ENCODE measurements around the gene ADAMTS2. TPM values are rescaled to one million over a fixed set of nuclear protein-coding genes. Genes with fewer than 3 reads are reported as not detected.

The ADAMTS2 gene
- total and polyA plus RNA-seq, 11 donors = 1.1 to 23.0 (median 5.5) TPM

- intact Hi-C loops (cut with DNase I) = no loop called here
- Histone ChIP-seq H3K36me3 (no peaks in the 10 kb centered on the region), H3K9me3 (no peaks in the 10 kb centered on the region), H3K27ac (no peak overlapping the region), H3K27me3 (no peaks in the 10 kb centered on the region), H3K4me3 (no peak overlapping the region), H3K4me1 (no peaks in the 10 kb centered on the region)
- WGBS, 4 donors = 92 to 97% (median 93%) methylated on average over 4 to 8 of the region's 8 CpGs
- TF ChIP-seq CTCF (IDR thresholded peaks at IDR 0.05) = no peak
- TF ChIP-seq POLR2A (IDR thresholded peaks at IDR 0.05) = no peak
- peak in 1 of 5 donors; percentile 6 for DNase-seq
- no peak for ATAC-seq
These were observed 146.4 kb downstream of the ADAMTS2 start for GRCh38 chr5:179198825-179199224.

GRCh38 chr5:179196405-179197079 is 148.7 kb downstream of the ADAMTS2 start:
- no peaks in the 10 kb centered on the region for H3K9me3 ChIP-seq
- H3K27ac ChIP-seq = no peak overlapping the region
- no peaks in the 10 kb centered on the region for H3K36me3 ChIP-seq
- peaks cover 0 to 4% (median 0%) of the 10 kb centered on the region in 9 donors for H3K27me3 ChIP-seq
- 76 to 85% (median 80%) methylated on average over 10 of the region's 10 CpGs for WGBS, 4 donors
- peaks cover 0 to 8% (median 0%) of the 10 kb centered on the region in 12 donors for H3K4me1 ChIP-seq
- DNase-seq = peak in 1 of 5 donors; percentile 22
- intact Hi-C loops (cut with DNase I) = no loop called here
- no peak overlapping the region for H3K4me3 ChIP-seq
- TF ChIP-seq CTCF (IDR thresholded peaks at IDR 0.05) (no peak), POLR2A (IDR thresholded peaks at IDR 0.05) (no peak)
- no peak for ATAC-seq

GRCh38 chr5:179195561-179196404 is 149.5 kb downstream of the ADAMTS2 start:
- intact Hi-C loops (cut with DNase I) = no loop called here
- ATAC-seq = no peak
- peak in 2 of 5 donors; percentile 15 to 57 for DNase-seq

More at GRCh38 chr5:179195561-179196404, 149.5 kb downstream of the ADAMTS2 start:
- peaks cover 0 to 11% (median 0%) of the 10 kb centered on the region in 9 donors for H3K27me3 ChIP-seq
- no peak for TF ChIP-seq POLR2A (IDR thresholded peaks at IDR 0.05)
- TF ChIP-seq CTCF (IDR thresholded peaks at IDR 0.05) = no peak
- no peaks in the 10 kb centered on the region for H3K36me3 ChIP-seq
- H3K4me3 ChIP-seq = no peak overlapping the region
- no peak overlapping the region for H3K27ac ChIP-seq
- H3K9me3 ChIP-seq = no peaks in the 10 kb centered on the region
- peaks cover 0 to 8% (median 0%) of the 10 kb centered on the region in 12 donors for H3K4me1 ChIP-seq
- 83 to 92% (median 89%) methylated on average over 32 to 36 of the region's 36 CpGs for WGBS, 4 donors
